ENCODE results near the gene GYPC.

GRCh38 chr2:126729896-126730295 is 73.9 kb downstream of the GYPC start:
- no peak for TF ChIP-seq CTCF (conservative IDR thresholded peaks at IDR 0.05; ENCODE audit: low read depth, low read length)
- TF ChIP-seq RAD21 (IDR thresholded peaks at IDR 0.05; ENCODE audit: low read length) = no peak
- TF ChIP-seq POLR2A (IDR thresholded peaks at IDR 0.05; ENCODE audit: low read depth, low read length) = no peak
- no peak for TF ChIP-seq SMC3 (IDR thresholded peaks at IDR 0.05; ENCODE audit: low read depth, low read length)
- no peak for TF ChIP-seq USF2 (IDR thresholded peaks at IDR 0.05; ENCODE audit: low read depth, low read length)
- no peak for TF ChIP-seq BHLHE40 (IDR thresholded peaks at IDR 0.05; ENCODE audit: low read depth, low read length)
- TF ChIP-seq ELK1 (IDR thresholded peaks at IDR 0.05; ENCODE audit: borderline replicate concordance, low read depth, low read length) = no peak
- TF ChIP-seq MAZ (IDR thresholded peaks at IDR 0.05; ENCODE audit: borderline replicate concordance, low read depth, low read length) = no peak
- no peak for TF ChIP-seq MXI1 (IDR thresholded peaks at IDR 0.05; ENCODE audit: borderline replicate concordance, low read depth, low read length)
- TF ChIP-seq RCOR1 (IDR thresholded peaks at IDR 0.05; ENCODE audit: insufficient replicate concordance, low read length) = no peak
